H1 (cell line): ENCODE data around the gene CAST. TPM values are rescaled to one million over a fixed set of nuclear protein-coding genes. Genes with fewer than 3 reads are reported as not detected.
A peak's percentile ranks its signal among the peaks of the same experiment; 100 is the strongest.

Experiments used
- CTCF ChIA-PET: fragments of 300-600 bp; sonication (Branson Sonifier 250); formaldehyde crosslinking; loops from one replicate; lab custom pipeline; 2021; ENCODE audit not compliant: partially characterized antibody; lab: Charles Lee
- POLR2A ChIA-PET: fragments of 300-600 bp; sonication (Branson Sonifier 250); formaldehyde crosslinking; loops from one replicate; lab custom pipeline; 2021; ENCODE audit warnings: inconsistent platforms; ENCODE audit not compliant: partially characterized antibody; lab: Charles Lee
- DNase-seq, 2 experiments: peaks; one replicate each; pipeline versions ENCODE4 v3.0.0 to v3.0.0-alpha.2; 2010 to 2022; ENCODE audit warnings: low spot score in 2 of 2, low read depth in 1 of 2, mixed read lengths in 1 of 2
- FAIRE-seq: peaks from 2 replicates; lab custom pipeline; 2011; peaks lifted over from hg19 to GRCh38; lab: Jason Lieb, UNC
- H2AFZ ChIP-seq: 2 replicates; pipeline ENCODE4 v1.8.1; 2012; ENCODE audit warnings: low read length, inconsistent platforms
- H2AK5ac ChIP-seq: 2 replicates; pipeline ENCODE4 v1.6.1; 2013; ENCODE audit warnings: low read depth, low read length
- H2BK120ac ChIP-seq: replicated peaks from 2 replicates; pipeline ENCODE3; 2013; ENCODE audit warnings: low read depth, low read length, inconsistent platforms
- H2BK12ac ChIP-seq: 2 replicates; pipeline ENCODE4 v1.6.1; 2013; ENCODE audit warnings: low read depth, low read length
- H2BK15ac ChIP-seq: 2 replicates; pipeline ENCODE4 v1.6.1; 2013; ENCODE audit warnings: low read length
- H2BK20ac ChIP-seq: 2 replicates; pipeline ENCODE4 v1.6.1; 2013; ENCODE audit warnings: low read length
- H2BK5ac ChIP-seq: 2 replicates; pipeline ENCODE4 v1.6.1; 2013; ENCODE audit warnings: low read depth, low read length
- H3K14ac ChIP-seq: 2 replicates; pipeline ENCODE4 v1.6.1; 2013; ENCODE audit warnings: inconsistent platforms; ENCODE audit not compliant: insufficient read length
- H3K18ac ChIP-seq: 2 replicates; pipeline ENCODE4 v1.6.1; 2013; ENCODE audit warnings: low read length; ENCODE audit errors: extremely low read depth
- H3K23ac ChIP-seq: 2 replicates; pipeline ENCODE4 v1.6.1; 2013; ENCODE audit warnings: inconsistent platforms; ENCODE audit not compliant: insufficient read length
- H3K23me2 ChIP-seq: 2 replicates; pipeline ENCODE4 v1.6.1; 2013; ENCODE audit warnings: low read depth, low read length
- H3K27ac ChIP-seq: 2 replicates; pipeline ENCODE4 v1.6.1; 2011; ENCODE audit warnings: low read depth, low read length, inconsistent platforms
- H3K27me3 ChIP-seq, 4 experiments: replicated peaks in 1 of 4; 1 replicate in 1 of 4; 2 replicates in 3 of 4; pipeline versions ENCODE4 v1.6.1 to v1.8.1; 2011 to 2013; ENCODE audit warnings: low read length in 3 of 4, mild to moderate bottlenecking in 3 of 4, inconsistent platforms in 2 of 4, mixed read lengths in 2 of 4, moderate library complexity in 1 of 4; ENCODE audit not compliant: control insufficient read depth in 3 of 4, insufficient read depth in 3 of 4; ENCODE audit errors: extremely low read depth in 1 of 4
- H3K36me3 ChIP-seq, 4 experiments: 2 replicates each; pipeline versions ENCODE4 v1.6.1 to v1.8.1; 2011 to 2013; ENCODE audit warnings: mild to moderate bottlenecking in 4 of 4, low read length in 3 of 4, moderate library complexity in 2 of 4, control low read depth in 1 of 4, inconsistent platforms in 1 of 4; ENCODE audit not compliant: insufficient read depth in 4 of 4, control insufficient read depth in 2 of 4
- H3K4ac ChIP-seq: replicated peaks from 2 replicates; pipeline ENCODE3; 2013; ENCODE audit warnings: low read length, low read depth, mixed read lengths, inconsistent platforms; ENCODE audit not compliant: insufficient read length
- H3K4me1 ChIP-seq, 4 experiments: replicated peaks in 1 of 4; 1 replicate in 1 of 4; 2 replicates in 3 of 4; pipeline versions ENCODE4 v1.6.1 to v1.8.1; 2011 to 2013; ENCODE audit warnings: low read length in 3 of 4, inconsistent platforms in 2 of 4, mixed read lengths in 1 of 4; ENCODE audit not compliant: insufficient read depth in 4 of 4, control insufficient read depth in 3 of 4
- H3K4me2 ChIP-seq, 2 experiments: 2 replicates each; pipeline versions ENCODE4 v1.6.1 to v1.8.1; 2011 to 2013; ENCODE audit warnings: low read depth in 2 of 2, low read length in 2 of 2, control low read depth in 1 of 2, inconsistent platforms in 1 of 2, mild to moderate bottlenecking in 1 of 2; ENCODE audit not compliant: insufficient read depth in 1 of 2
- H3K4me3 ChIP-seq, 4 experiments: fragments of 200-600, 300-600 bp in 1 of 4; sonication (generic), shearing (Covaris generic), sonication (Bioruptor Twin) in 1 of 4; 2 replicates each; pipeline versions ENCODE4 v1.5.1 to v1.8.1; 2011 to 2016; ENCODE audit warnings: low read length in 4 of 4, low read depth in 3 of 4, control low read depth in 2 of 4, inconsistent platforms in 2 of 4, mild to moderate bottlenecking in 2 of 4, mixed read lengths in 1 of 4, moderate library complexity in 1 of 4; ENCODE audit not compliant: insufficient read depth in 2 of 4; ENCODE audit errors: extremely low read depth in 1 of 4
- H3K56ac ChIP-seq: replicated peaks from 2 replicates; pipeline ENCODE3; 2013; ENCODE audit warnings: low read depth, mild to moderate bottlenecking, mixed read lengths, low read length, inconsistent platforms; ENCODE audit not compliant: insufficient read length
- H3K79me1 ChIP-seq: 2 replicates; pipeline ENCODE4 v1.6.1; 2013; ENCODE audit warnings: low read depth, low read length, control low read depth
- H3K79me2 ChIP-seq, 2 experiments: 2 replicates each; pipeline versions ENCODE4 v1.6.1 to v1.8.1; 2012 to 2013; ENCODE audit warnings: low read length in 2 of 2, mild to moderate bottlenecking in 2 of 2, inconsistent platforms in 1 of 2; ENCODE audit not compliant: insufficient read depth in 2 of 2, control insufficient read depth in 1 of 2
- H3K9ac ChIP-seq, 4 experiments: replicated peaks in 1 of 4; 1 replicate in 1 of 4; 2 replicates in 3 of 4; pipeline versions ENCODE4 v1.6.1 to v1.8.1; 2011 to 2013; ENCODE audit warnings: low read depth in 3 of 4, low read length in 3 of 4, control low read depth in 2 of 4, mild to moderate bottlenecking in 2 of 4, moderate library complexity in 2 of 4, inconsistent platforms in 1 of 4; ENCODE audit errors: extremely low read depth in 1 of 4
- H3K9me3 ChIP-seq, 2 experiments: 2 replicates each; pipeline versions ENCODE4 v1.6.1 to v1.8.1; 2012 to 2013; ENCODE audit warnings: mild to moderate bottlenecking in 2 of 2, moderate library complexity in 2 of 2, control low read depth in 1 of 2, inconsistent platforms in 1 of 2, low read depth in 1 of 2, low read length in 1 of 2, mixed read lengths in 1 of 2; ENCODE audit not compliant: insufficient read depth in 2 of 2
- H4K20me1 ChIP-seq, 2 experiments: replicated peaks in 1 of 2; 2 replicates each; pipeline versions ENCODE3 to v1.8.1; 2011 to 2013; ENCODE audit warnings: inconsistent platforms in 2 of 2, low read length in 2 of 2, mild to moderate bottlenecking in 1 of 2; ENCODE audit not compliant: insufficient read depth in 2 of 2, control insufficient read depth in 1 of 2
- H4K5ac ChIP-seq: 2 replicates; pipeline ENCODE4 v1.6.1; 2013; ENCODE audit warnings: low read length, low read depth, mixed read lengths, inconsistent platforms; ENCODE audit not compliant: insufficient read length
- H4K8ac ChIP-seq: 2 replicates; pipeline ENCODE4 v1.8.0; 2013; ENCODE audit warnings: mild to moderate bottlenecking, moderate library complexity, low read length, inconsistent platforms; ENCODE audit not compliant: insufficient read depth; ENCODE audit errors: extremely low read depth
- H4K91ac ChIP-seq: replicated peaks from 2 replicates; pipeline ENCODE3; 2013; ENCODE audit warnings: low read length, mixed read lengths, inconsistent platforms; ENCODE audit not compliant: insufficient read length
- ATF2 ChIP-seq: IDR thresholded peaks from 2 replicates; pipeline ENCODE4 v1.6.1; 2012; ENCODE audit warnings: low read length, inconsistent platforms
- NANOG ChIP-seq: IDR thresholded peaks from 2 replicates; pipeline ENCODE4 v1.6.1; 2011; ENCODE audit warnings: low read length, low read depth, mild to moderate bottlenecking, inconsistent platforms; ENCODE audit not compliant: insufficient read depth, poor library complexity, severe bottlenecking
- USF2 ChIP-seq: IDR thresholded peaks from 2 replicates; pipeline ENCODE4 v1.6.1; 2011; ENCODE audit warnings: low read length, improper control_type of control experiment
- WGBS, 2 experiments: shearing (Covaris generic) in 1 of 2; methylation state at CpG; one replicate each; pipeline versions ENCODE4 v1.1.6 to v1.1.7; 2013 to 2015; ENCODE audit warnings: low lambda C conversion rate in 2 of 2, mixed read lengths in 2 of 2, inconsistent platforms in 1 of 2, low coverage in 1 of 2, missing lambda C conversion rate in 1 of 2; ENCODE audit not compliant: insufficient replicate concordance in 2 of 2, insufficient coverage in 1 of 2, insufficient read length in 1 of 2; ENCODE audit errors: extremely low coverage in 1 of 2, missing lambda C conversion rate in 1 of 2; 5-methylcytosine and 5-hydroxymethylcytosine counted together
- polyA plus RNA-seq, 7 experiments: library from polyadenylated mRNA; depleted of rRNA in 3 of 7; stranded (reverse) in 5 of 7; unstranded in 2 of 7; fragments of >200 nt in 5 of 7; fragments of 200-250 nt in 2 of 7; gene quantifications; 1 replicate in 5 of 7; 2 replicates in 1 of 7; 4 replicates in 1 of 7; pipeline versions ENCODE4 v1.2.1 to v1.2.3, GENCODE V29; 2011 to 2013; ENCODE audit warnings: missing spikeins in 2 of 7, mixed read lengths in 2 of 7
- total RNA-seq: library from RNA; stranded (reverse); fragmentation: NEBNext Ultra II Directional; extraction: Animal tissue kit (Norgen Biotek cat#: 25700); gene quantifications from 2 replicates; pipeline ENCODE4 v1.2.1, GENCODE V29; 2021

CAST gene
- total and polyA plus RNA-seq, 2 of the 8 experiments (the other 6 are each of a cell fraction or from before 2014, with no cell fraction given): 9.0 to 48.2 TPM

GRCh38 chr5:96716716-96717115, 54.5 kb downstream of the CAST start:
- no peak overlapping the region for H4K8ac ChIP-seq
- no peak overlapping the region for H2BK120ac ChIP-seq
- TF ChIP-seq ATF2 (no peak), USF2 (no peak), NANOG (peak; percentile 58)
- no peak overlapping the region for H2BK20ac ChIP-seq
- no peak overlapping the region for H2BK12ac ChIP-seq
- H3K18ac ChIP-seq: no peak overlapping the region
- H3K4me3 ChIP-seq: no peak overlapping the region
- no peak overlapping the region for H2BK5ac ChIP-seq
- H3K36me3 ChIP-seq: no peaks in the 10 kb centered on the region
- H2AK5ac ChIP-seq: no peak overlapping the region
- no peaks in the 10 kb centered on the region for H3K23me2 ChIP-seq
- FAIRE-seq: no peak
- H3K79me2 ChIP-seq: no peaks in the 10 kb centered on the region
- H3K4ac ChIP-seq: no peak overlapping the region
- no peak overlapping the region for H4K5ac ChIP-seq
- H3K9me3 ChIP-seq: no peaks in the 10 kb centered on the region
- no peak overlapping the region for H3K4me2 ChIP-seq
- H2AFZ ChIP-seq: no peak overlapping the region
- H3K23ac ChIP-seq: no peak overlapping the region
- H3K9ac ChIP-seq: no peak overlapping the region
- no peak overlapping the region for H3K56ac ChIP-seq
- no peak overlapping the region for H3K14ac ChIP-seq
- CTCF ChIA-PET: interaction anchor here (0.6 to 1.3 kb wide), 4 partner anchors 11 to 103 kb away, joined by 3 to 4 read pairs (median 3); no protein-coding TSS in a partner anchor
- DNase-seq: no peak
- H3K27ac ChIP-seq: no peak overlapping the region
- no peaks in the 10 kb centered on the region; the same call in 1 of the 2 replicates for H3K79me1 ChIP-seq
- H4K91ac ChIP-seq: no peak overlapping the region
- 39% methylated on average over 2 of the region's 2 CpGs; no CpG with 5 or more reads in 1 of the 2 experiments for WGBS, 2 experiments
- H3K4me1 ChIP-seq: 0 out of 7 replicates have a peak, but pooled peaks cover 0 to 4% (median 0%) of the 10 kb centered on the region in 4 experiments
- POLR2A ChIA-PET: no interaction called here
- no peaks in the 10 kb centered on the region for H3K27me3 ChIP-seq
- no peak overlapping the region for H2BK15ac ChIP-seq
- no peaks in the 10 kb centered on the region for H4K20me1 ChIP-seq
